Spleen (tissue), 11 donors: ENCODE measurements around the gene DARS2. TPM values are rescaled to one million over a fixed set of nuclear protein-coding genes. Genes with fewer than 3 reads are reported as not detected.

Source experiments
- DNase-seq: peaks from one replicate; pipeline ENCODE4 v3.0.0-alpha.2; 2020
- H3K27ac ChIP-seq, 8 donors: fragments of 200-600 bp; sonication (generic) in 7 of 8; 1 replicate in 4 of 8; 2 replicates in 4 of 8; pipeline versions ENCODE4 v1.5.0 to v1.8.0; 2016 to 2021; ENCODE audit warnings: inconsistent platforms in 4 of 8, mild to moderate bottlenecking in 4 of 8, moderate library complexity in 1 of 8
- H3K27me3 ChIP-seq, 7 donors: fragments of 200-600 bp; sonication (generic) in 6 of 7; replicated peaks in 1 of 7; 1 replicate in 4 of 7; 2 replicates in 3 of 7; pipeline versions ENCODE4 v1.5.0 to v1.8.0; 2016 to 2021; ENCODE audit warnings: inconsistent platforms in 3 of 7, mild to moderate bottlenecking in 1 of 7
- H3K36me3 ChIP-seq, 6 donors: fragments of 200-600 bp; sonication (generic) in 5 of 6; 1 replicate in 4 of 6; 2 replicates in 2 of 6; pipeline versions ENCODE4 v1.5.0 to v1.8.0; 2016 to 2021; ENCODE audit warnings: inconsistent platforms in 2 of 6
- H3K4me1 ChIP-seq, 6 donors: fragments of 200-600 bp; sonication (generic) in 5 of 6; 1 replicate in 3 of 6; 2 replicates in 3 of 6; pipeline versions ENCODE4 v1.5.0 to v1.8.0; 2016 to 2021; ENCODE audit warnings: inconsistent platforms in 3 of 6
- H3K4me3 ChIP-seq, 8 donors: fragments of 200-600 bp; sonication (generic) in 7 of 8; 1 replicate in 4 of 8; 2 replicates in 4 of 8; pipeline versions ENCODE4 v1.5.0 to v1.8.0; 2016 to 2021; ENCODE audit warnings: inconsistent platforms in 4 of 8, mild to moderate bottlenecking in 4 of 8, moderate library complexity in 2 of 8
- H3K9me3 ChIP-seq, 8 donors: fragments of 200-600 bp; sonication (generic) in 7 of 8; 1 replicate in 4 of 8; 2 replicates in 4 of 8; pipeline versions ENCODE4 v1.5.0 to v1.8.0; 2016 to 2021; ENCODE audit warnings: inconsistent platforms in 4 of 8
- CTCF ChIP-seq, 11 experiments: fragments of 200-600 bp in 7 of 11; fragments of 450-650 bp in 4 of 11; sonication (generic) in 4 of 11; IDR thresholded peaks in 8 of 11; conservative IDR thresholded peaks in 3 of 11; 1 replicate in 7 of 11; 2 replicates in 4 of 11; pipeline versions ENCODE4 v1.4.0 to v1.8.0; 2016 to 2021; ENCODE audit warnings: antibody characterized with exemption in 11 of 11, inconsistent platforms in 4 of 11, mild to moderate bottlenecking in 1 of 11
- POLR2A ChIP-seq, 3 donors: fragments of 450-650 bp; IDR thresholded peaks; one replicate each; pipeline ENCODE4 v1.5.1; 2017; ENCODE audit warnings: antibody characterized with exemption in 3 of 3, mild to moderate bottlenecking in 1 of 3
- POLR2AphosphoS5 ChIP-seq, 3 donors: sonication (generic); formaldehyde crosslinking; IDR thresholded peaks; one replicate each; pipeline ENCODE4 v1.5.1; 2017; ENCODE audit warnings: antibody characterized with exemption in 3 of 3
- WGBS, 5 donors: extraction: QIAGEN DNeasy Blood & Tissue Kit in 3 of 5; methylation state at CpG; one replicate each; pipeline versions ENCODE4 v1.1.5 to v1.1.7; 2013 to 2018; 5-methylcytosine and 5-hydroxymethylcytosine counted together
- intact Hi-C: fragments of 100-400 bp; cut with DNase I; formaldehyde crosslinking; loops from one replicate; pipeline ENCODE4 v1.15.0; 2023; ENCODE audit warnings: low total_unique reads
- polyA plus RNA-seq, 3 donors: library from polyadenylated mRNA; stranded (reverse); fragments of 200-250 nt; gene quantifications; one replicate each; pipeline ENCODE4 v1.2.1, GENCODE V29; 2013
- total RNA-seq, 7 donors: library from RNA; depleted of rRNA in 3 of 7; stranded (reverse); fragments of >200 nt in 3 of 7; fragmentation: NEBNext Ultra II Directional in 4 of 7; extraction: Animal tissue kit (Norgen Biotek cat#: 25700) in 4 of 7; gene quantifications; one replicate each; pipeline versions ENCODE4 v1.1.0 to v1.2.1, GENCODE V29; 2016 to 2021
- donor health status: healthy with polysubstance abuse.
- donor health status: DM: no; HTN: no; CAD: no; lungs with moderate emphysema.
- donor health status: DM: no; HTN: no; CAD: no.
- donor health status: Bipolar disorder and iron deficiency.
- donor health status: healthy.
- donor health status: DM: no; HTN: no; CAD: no.
- donor health status: DM: yes; HTN: yes; CAD: no.

The DARS2 gene
- total and polyA plus RNA-seq, 10 donors = 4.7 to 23.3 (median 15.7) TPM

GRCh38 chr1:173827611-173828010 lies 3.1 kb downstream of the DARS2 start:
- H3K36me3 ChIP-seq = peaks cover 0 to 41% (median 23%) of the 10 kb centered on the region in 6 donors
- no peak overlapping the region for H3K27ac ChIP-seq
- WGBS, 5 donors = 58 to 96% (median 75%) methylated on average over 2 of the region's 2 CpGs
- no peaks in the 10 kb centered on the region for H3K9me3 ChIP-seq
- H3K27me3 ChIP-seq = no peaks in the 10 kb centered on the region
- no peak for TF ChIP-seq POLR2A (IDR thresholded peaks at IDR 0.05)
- TF ChIP-seq POLR2AphosphoS5 (IDR thresholded peaks at IDR 0.05) = no peak
- TF ChIP-seq CTCF (IDR thresholded peaks at IDR 0.05 in 8 of 11, conservative IDR thresholded peaks at IDR 0.05 in 3 of 11) = no peak
- H3K4me3 ChIP-seq = no peak overlapping the region
- peaks cover 11 to 50% (median 41%) of the 10 kb centered on the region in 6 donors for H3K4me1 ChIP-seq
- intact Hi-C loops = loop anchor here (5.0 kb wide), 1 partner anchor 1085 kb away; no protein-coding TSS in a partner anchor
- DNase-seq = no peak

GRCh38 chr1:173832748-173833147 lies 8.3 kb downstream of the DARS2 start:
- Histone ChIP-seq H3K4me1 (peaks cover 0 to 8% (median 4%) of the 10 kb centered on the region in 6 donors), H3K4me3 (no peak overlapping the region), H3K36me3 (peaks cover 0 to 92% (median 65%) of the 10 kb centered on the region in 6 donors), H3K27ac (no peak overlapping the region), H3K9me3 (no peaks in the 10 kb centered on the region), H3K27me3 (no peaks in the 10 kb centered on the region)
- intact Hi-C loops = no loop called here
- no peak for DNase-seq
- WGBS, 5 donors = 94 to 100% (median 100%) methylated on average over 1 of the region's 1 CpG
- no peak for TF ChIP-seq CTCF (IDR thresholded peaks at IDR 0.05 in 8 of 11, conservative IDR thresholded peaks at IDR 0.05 in 3 of 11)
- TF ChIP-seq POLR2A (IDR thresholded peaks at IDR 0.05) = no peak
- no peak for TF ChIP-seq POLR2AphosphoS5 (IDR thresholded peaks at IDR 0.05)

GRCh38 chr1:173852105-173852504 lies 27.6 kb downstream of the DARS2 start:
- no peak for DNase-seq
- Histone ChIP-seq H3K27ac (peak overlapping the region in 1 of 8 donors; percentile 52), H3K4me3 (no peak overlapping the region), H3K36me3 (peaks cover 0 to 89% (median 49%) of the 10 kb centered on the region in 6 donors), H3K27me3 (no peaks in the 10 kb centered on the region), H3K9me3 (no peaks in the 10 kb centered on the region), H3K4me1 (peaks cover 0 to 7% (median 0%) of the 10 kb centered on the region in 6 donors)
- WGBS, 5 donors = 88 to 97% (median 94%) methylated on average over 4 of the region's 4 CpGs
- no peak for TF ChIP-seq POLR2AphosphoS5 (IDR thresholded peaks at IDR 0.05)
- TF ChIP-seq POLR2A (IDR thresholded peaks at IDR 0.05) = no peak
- no peak for TF ChIP-seq CTCF (IDR thresholded peaks at IDR 0.05 in 8 of 11, conservative IDR thresholded peaks at IDR 0.05 in 3 of 11)
- intact Hi-C loops = no loop called here

DNA sequence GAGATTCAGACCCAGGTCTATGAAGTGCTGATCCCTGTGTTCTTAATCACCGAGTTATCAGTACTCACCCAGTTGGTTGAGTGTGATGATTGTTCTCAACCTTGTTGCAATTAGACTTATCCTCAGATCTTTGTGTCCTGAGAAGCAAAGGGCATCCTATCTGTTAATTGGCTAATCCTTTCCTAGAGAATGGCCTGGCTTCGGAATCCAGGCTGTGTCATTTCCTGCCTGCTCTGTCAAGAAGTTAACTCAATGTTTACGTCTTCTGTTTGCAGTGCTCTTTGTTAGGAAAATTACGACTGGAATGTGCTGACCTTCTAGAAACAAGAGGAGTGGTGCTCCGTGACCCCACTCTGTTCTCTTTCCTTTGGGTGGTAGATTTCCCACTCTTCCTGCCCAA lies 28.6 kb downstream of the DARS2 start:
- TF ChIP-seq CTCF (IDR thresholded peaks at IDR 0.05 in 8 of 11, conservative IDR thresholded peaks at IDR 0.05 in 3 of 11) (no peak), POLR2AphosphoS5 (IDR thresholded peaks at IDR 0.05) (no peak), POLR2A (IDR thresholded peaks at IDR 0.05) (no peak)

More for the DNA sequence above, 28.6 kb downstream of the DARS2 start:
- Histone ChIP-seq H3K27me3 (no peaks in the 10 kb centered on the region), H3K9me3 (no peaks in the 10 kb centered on the region), H3K4me3 (no peak overlapping the region), H3K4me1 (peaks cover 0 to 7% (median 0%) of the 10 kb centered on the region in 6 donors), H3K36me3 (peaks cover 0 to 94% (median 58%) of the 10 kb centered on the region in 6 donors), H3K27ac (peak overlapping the region in 7 of 8 donors; percentile 2 to 58 (median 46))
- intact Hi-C loops = no loop called here
- DNase-seq = no peak
- WGBS, 5 donors = 62 to 80% (median 69%) methylated on average over 5 of the region's 5 CpGs
